DLD1 (cell line): ENCODE measurements around the gene UGDH.
"Not testable (repeated sequence)": the region's sequence is repeated elsewhere in the genome, so short reads cannot be mapped to it uniquely, and the experiment has no call there.

Experiments used
- in situ Hi-C: cut with HindIII; loops from 2 replicates; pipeline ENCODE4 v1.10.0; 2017; ENCODE audit warnings: low sequenced_read_pairs

The UGDH gene

DNA sequence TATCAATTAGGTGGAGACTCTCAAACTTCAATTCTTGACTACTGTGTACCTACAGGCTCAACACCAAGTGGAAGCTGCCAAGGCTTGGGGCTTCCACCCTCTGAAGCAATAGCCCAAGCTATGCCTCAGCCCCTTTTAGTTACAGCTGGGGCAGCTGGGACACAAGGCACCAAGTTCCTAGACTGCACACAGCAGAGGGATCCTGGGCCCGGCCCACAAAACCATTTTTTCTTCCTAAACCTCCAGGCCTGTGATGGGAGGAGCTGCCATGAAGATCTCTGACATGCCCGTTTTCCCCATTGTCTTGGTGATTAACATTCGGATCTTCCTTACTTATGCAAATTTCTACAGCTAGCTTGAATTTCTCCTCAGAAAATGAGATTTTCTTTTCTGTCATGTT, 3.4 kb upstream of the UGDH start:
- in situ Hi-C loops: no loop called here

DNA sequence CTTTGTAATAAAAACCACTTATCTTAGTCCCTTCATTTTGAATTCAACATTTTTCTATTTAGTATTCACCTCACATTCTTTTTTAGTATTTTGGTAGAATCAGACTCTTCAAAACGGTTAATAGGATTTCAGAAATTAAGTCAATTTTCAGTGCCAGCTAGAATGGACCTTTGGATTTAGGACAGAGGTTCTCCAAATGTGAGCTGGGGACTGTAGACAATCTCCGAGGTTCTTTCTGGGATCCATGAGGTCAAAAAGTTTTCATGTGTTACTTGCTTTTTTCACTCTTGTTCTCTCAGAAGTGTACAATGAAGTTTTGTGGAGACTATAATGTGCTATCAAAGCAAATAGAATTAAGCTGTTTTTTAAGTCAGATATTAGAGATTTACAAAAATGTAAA, 2.3 kb upstream of the UGDH start:
- in situ Hi-C loops: no loop called here

DNA sequence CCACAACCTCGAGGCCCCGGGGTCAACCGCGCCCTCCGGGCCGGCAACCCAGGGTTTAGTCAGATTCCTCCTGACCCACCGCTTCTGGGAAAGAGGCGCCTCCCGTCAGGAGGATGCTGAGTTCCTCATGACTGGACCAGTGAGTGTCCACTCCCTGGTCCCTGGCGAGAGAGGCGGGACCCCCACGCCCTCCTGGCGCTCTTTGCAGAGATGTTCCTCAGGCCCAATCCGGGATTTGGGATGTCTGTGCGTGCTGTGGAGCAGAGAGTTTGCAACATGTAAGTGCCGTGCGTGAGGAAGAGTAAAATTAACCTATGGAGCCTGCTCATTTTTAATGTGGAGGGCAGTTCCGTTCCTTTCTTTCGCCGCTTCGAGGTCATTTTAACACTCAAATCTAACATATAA, 824 bp upstream of the UGDH start:
- in situ Hi-C loops: no loop called here

DNA sequence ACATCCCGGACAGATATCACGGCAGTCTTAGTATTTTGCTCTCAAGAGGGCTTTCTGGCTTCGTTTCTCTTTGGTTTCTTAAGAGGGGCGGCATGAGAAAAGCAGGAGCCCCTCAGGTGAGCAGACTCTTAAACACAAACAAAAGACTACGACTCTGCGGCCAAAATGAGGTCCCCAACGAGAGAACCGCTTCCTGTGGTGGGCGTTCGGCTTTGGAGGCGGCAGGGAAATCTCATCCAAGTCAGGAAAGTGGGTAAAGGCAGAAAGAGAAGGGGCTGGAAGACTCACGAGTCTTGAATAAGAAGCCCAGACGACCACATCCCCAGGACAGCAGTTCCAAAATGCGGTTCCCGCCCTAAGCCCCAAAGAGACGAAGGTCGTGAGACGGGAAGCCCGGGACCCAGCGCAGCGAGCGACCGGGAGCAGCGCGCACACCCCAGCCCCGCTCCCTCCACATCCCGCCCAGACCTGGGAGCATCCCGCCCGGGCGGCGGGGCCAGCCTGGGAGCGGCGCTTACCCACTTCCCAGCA, 409 bp downstream of the UGDH start:
- in situ Hi-C loops: no loop called here

DNA sequence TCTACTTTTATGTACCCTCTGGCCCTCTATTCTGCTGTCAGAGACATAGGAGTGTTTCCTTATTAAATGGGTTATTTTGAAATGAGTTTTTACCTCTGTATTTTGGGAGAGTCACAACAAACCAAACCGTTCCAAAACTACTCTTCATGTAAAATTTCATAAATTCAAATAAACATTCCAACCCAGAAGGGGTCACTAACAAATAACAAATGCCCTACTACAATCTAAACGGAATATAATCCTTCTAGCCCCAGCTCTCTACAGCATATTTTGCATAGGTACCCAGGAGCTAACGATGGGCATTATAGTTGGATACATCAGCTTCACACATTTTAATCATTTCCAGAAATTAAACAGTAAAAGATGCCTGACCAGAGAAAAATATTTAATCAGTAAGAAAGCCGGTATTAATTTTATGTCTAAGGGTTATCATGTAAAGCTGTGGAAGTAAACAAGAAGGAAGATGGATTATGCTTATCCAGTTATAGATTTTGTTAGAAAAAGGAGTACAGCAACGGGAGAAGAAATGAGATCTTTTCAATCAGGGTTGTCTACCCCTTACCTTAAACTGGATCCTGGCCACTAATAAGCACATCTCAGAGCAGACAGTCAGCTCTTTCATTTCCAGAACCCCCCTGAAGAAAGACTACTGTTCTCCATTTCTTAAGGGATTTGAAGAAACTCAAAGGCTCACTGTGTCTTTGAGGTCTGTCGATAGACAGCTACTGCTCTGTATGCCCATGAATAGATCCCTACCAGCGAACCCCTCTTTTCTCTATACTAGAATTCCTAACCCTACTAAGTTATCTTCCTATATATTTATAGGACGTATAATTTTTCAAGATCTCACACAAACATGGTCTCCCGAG, 1.2 kb downstream of the UGDH start:
- in situ Hi-C loops: no loop called here

DNA sequence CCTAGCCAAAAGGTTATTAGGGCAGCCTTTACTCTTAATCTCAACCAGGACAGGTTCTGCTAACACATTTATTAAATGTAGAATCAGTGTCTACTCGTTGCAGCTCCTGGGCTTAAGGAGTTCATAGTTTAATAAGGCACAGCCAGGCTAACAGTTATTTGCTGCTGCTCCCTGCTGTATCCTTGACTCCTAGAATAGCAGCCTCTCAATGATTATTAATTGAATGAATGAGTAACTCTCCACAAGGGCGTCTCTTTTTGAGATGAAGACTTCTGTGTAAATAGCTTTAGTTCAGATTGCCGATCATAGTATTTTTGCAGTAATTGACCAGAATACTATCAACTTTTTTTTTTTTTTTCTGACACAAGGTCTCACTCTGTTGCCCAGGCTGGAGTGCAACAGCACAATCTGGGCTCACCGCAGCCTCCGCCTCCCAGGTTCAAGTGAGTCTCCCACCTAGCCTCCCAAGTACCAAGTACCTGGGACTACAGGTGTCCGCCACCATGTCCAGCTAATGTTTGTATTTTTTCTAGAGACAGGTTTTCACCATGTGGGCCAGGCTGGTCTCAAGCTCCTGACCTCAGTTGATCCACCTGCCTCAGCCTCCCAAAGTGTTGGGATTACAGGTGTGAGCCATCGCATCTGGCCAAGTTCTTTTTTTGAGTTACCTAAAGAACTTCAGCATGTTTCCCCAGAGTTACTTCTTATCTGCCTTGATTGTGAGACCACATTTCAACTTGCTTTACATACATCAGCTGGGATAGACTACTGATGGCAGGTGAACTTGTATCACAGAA, 2.9 kb downstream of the UGDH start:
- in situ Hi-C loops: no loop called here

DNA sequence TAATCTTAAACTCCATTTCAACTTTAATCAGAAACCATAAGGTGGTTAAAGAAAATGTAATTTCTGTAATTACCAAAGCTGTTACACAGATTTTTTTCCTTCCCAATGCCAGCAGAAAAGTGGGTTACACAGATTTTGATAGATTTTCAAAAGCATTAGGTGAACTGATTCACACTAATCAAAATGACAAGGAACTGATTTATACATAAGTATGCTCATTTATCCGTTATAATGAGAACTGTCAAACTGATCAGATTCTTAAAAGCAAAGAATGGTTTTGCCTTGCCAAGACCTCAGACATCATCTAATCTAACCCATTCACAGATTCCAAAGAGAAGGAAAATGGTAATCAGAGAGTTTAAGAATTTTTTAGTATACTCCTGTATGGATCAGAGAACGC, 5.2 kb downstream of the UGDH start:
- in situ Hi-C loops: no loop called here

DNA sequence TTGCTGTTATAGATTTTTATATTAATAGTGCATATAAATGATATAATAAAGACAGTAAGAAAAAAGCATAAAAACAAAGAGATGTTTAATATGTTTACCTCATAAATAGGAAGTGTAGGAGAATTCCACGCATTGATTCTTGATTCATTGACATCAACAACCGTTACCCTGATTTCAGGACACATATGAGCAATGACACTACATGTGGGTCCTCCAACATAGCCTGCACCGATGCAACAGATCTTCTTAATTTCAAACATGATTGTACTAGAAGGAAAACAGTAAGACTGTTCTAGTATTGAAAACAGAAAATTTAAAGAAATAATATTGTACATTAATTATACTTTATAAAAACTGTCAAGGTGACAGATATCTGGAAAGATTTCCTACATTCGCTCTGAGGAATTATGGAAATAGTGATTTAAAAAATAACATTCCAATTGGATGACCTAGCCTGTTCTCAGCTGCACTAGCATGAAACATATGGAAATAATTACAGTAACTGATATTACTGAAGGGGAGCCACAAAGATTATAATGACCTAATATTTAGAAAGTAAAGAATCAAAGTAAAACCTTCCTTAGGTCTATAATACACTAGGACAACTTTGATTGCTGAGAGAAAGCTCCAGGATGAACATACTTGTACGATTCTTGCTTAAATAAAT, 5.9 kb downstream of the UGDH start:
- in situ Hi-C loops: no loop called here

DNA sequence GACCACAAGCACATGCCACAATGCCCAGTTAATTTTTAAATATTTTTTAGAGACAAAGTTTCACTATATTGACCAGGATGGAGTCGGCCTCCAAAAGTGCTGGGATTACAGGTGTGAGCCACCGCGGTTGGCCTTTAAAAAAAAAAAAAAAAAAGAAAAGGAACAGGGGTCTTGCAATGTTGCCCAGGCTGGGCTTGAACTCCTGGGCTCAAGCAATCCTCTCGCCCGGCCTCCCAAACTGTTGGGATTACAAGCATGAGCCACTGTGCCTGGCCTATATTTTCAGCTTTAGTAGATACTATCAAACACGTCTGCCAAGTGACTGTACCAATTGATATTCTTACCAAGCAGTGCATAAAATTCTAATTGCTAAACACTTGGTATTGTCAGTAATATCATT, 8.8 kb downstream of the UGDH start:
- in situ Hi-C loops: no loop called here

DNA sequence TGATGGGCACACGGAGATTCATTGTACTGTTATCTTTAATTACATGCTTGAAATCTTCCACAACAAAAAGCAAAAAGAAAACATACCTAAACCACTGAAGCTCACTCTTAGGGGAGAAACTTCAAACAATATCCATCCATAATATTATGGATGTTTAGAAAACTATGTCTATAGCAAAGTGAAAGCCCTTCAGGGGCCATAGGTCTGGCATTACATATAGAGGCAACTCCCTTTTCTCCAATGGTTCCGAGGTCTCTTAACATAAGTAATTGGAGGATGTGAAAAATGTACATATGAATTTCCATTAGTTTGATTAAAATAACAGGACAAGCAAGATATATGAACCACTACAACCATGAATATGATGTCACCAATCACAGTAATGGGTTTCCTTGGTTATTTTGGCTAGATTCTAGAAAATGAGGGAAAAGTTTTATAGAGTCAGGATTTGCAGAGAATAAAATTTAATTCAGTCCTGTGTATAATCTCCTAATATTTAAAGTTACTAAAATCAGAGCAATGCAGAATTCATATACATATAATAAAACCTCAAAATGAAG, 10.8 kb downstream of the UGDH start:
- in situ Hi-C loops: no loop called here

DNA sequence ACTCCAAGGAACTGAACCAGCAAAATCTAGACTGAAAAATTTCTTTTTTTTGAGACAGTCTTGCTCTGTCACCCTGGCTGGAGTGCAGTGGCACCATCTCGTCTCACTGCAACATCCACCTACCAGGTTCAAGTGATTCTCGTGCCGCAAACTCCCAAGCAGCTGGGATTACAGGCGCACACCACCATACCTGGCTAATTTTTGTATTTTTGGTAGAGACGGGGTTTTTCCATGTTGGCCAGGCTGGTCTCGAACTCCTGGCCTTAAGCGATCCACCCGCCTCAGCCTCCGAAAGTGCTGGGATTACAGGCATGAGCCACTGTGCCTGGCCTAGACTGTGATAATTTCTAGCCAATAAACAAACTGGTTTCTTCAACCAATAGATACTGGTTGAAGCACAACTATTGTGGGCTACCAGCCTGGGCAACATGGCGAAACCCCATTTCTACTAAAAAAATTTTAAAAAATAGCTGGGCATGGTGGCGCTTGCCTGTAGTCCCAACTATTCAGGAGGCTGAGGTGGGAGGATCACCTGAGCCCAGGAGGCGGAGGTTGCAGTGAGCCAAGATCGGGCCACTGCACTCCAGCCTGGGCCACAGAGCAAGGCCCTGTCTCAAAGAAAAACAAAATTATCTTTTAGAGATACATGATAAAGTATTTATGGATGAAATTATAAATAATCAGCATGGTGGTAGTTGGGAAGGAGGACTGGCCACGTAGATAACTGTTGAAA, 11.4 kb downstream of the UGDH start:
- in situ Hi-C loops: not testable (repeated sequence)

DNA sequence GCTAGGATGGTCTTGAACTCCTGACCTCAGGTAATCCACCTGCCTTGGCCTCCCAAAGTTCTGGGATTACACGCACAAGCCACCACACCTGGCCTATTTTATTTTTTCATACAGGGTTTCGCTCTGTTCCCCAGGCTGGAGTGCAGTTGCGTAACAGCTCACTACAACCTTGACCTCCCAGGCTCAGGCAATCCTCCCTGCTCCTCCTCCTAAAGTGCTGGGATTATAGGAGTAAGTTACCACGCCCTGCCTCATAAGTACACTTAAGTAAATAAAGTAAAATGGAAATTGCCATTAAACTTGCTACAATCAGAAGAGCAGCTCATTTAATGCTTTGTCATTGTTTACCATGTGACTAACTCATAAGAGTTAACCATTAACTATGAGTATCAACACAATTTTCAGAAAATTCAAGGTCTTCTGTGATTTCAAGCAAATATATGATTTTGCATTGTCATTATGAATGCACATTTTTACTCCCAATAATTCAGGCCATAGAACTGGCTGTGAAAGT, 12.3 kb downstream of the UGDH start:
- in situ Hi-C loops: no loop called here

DNA sequence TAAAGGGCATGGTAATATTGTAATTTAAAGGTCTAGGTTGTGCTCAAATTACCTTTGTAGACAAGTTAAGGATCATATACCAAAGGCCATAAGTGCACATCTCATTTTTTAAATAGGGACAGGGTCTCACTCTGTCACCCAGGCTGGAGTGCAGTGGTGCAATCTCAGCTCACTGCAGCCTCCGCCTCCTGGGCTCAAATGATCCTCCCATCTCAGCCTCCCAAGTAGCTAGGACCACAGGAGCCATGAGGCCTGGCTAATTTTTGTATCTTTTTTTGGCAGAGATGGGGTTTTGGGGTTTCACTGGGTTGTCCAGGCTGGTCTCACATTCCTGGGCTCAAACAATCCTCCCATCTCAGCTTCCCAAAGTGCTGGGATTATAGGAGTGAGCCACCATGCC, 13.0 kb downstream of the UGDH start:
- in situ Hi-C loops: not testable (repeated sequence)

DNA sequence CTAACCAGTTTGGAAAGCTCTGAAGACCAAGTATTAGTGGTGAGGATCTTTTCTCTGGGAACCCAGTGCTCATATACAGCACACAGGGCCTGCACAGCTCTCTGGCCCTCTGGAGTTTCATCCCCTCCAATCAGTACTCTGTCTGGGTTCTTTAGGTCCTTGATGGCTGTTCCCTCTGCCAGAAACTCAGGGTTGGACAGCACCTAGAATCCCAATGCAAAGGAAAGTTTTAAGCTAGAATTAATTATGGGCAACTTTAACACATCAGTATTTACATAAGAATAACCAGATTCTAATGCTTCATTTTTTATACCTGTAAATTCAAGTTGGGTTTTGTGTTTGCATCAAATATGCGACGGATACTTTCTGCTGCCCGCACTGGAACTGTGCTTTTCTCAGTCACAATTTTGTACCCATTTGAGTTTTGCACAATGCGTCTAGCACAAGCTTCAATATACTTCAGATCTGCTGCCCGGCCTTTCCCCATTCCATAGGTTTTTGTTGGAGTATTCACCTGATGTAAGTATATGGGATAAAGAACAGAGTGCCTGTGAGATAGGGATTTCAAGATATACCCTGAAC, 16.8 kb downstream of the UGDH start:
- in situ Hi-C loops: no loop called here

DNA sequence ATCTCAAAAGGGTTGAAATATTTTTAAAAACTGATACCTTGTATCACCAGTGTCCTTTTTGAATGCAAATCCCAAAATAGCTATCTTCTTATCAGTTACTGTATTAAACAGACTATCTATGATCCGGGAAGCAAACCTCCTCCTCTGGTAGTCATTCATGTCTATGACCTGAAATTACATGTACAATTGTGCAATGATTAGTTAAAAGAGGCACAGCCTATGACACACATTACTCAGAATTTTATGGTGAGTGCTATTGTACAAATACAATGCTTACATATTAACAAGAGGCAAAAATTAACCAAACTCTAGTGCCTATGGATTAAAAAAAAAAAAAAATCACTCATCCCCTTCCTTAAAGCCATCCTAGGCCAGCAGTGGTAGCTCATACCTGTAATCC, 21.7 kb downstream of the UGDH start:
- in situ Hi-C loops: no loop called here

DNA sequence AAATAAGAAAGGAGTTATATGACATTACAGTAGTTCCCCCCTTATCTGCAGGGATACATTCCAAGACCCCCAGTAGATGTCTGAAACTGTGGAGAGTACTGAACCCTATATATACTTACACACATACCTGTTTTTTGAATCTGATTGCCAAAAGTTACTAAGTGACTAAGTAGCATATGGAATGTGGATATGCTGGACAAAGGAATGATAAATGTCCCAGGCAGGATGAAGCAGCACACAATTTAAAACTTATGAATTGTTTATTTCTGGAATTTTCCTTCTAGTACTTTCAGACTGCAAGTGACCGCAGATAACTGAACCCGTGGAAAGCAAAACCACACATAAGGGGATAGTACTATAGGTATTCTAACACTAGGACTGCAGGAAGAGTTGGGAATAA, 22.7 kb downstream of the UGDH start:
- in situ Hi-C loops: no loop called here

DNA sequence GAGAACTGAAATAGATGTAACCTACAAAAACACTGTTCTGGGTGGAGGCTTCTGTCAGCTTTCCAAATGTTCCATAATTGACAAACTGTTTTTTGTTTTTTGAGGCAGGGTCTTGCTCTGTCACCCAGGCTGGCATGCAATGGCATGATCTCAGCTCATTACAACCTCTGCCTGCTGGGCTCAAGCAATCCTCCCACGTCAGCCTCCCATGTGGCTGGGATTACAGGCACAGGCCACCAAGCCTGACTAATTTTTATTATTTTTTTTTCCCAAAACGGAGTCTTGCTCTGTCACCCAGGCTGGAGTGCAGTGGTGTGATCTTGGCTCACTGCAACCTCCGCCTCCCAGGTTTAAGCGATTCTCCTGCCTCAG, 24.6 kb downstream of the UGDH start:
- in situ Hi-C loops: not testable (repeated sequence)

DNA sequence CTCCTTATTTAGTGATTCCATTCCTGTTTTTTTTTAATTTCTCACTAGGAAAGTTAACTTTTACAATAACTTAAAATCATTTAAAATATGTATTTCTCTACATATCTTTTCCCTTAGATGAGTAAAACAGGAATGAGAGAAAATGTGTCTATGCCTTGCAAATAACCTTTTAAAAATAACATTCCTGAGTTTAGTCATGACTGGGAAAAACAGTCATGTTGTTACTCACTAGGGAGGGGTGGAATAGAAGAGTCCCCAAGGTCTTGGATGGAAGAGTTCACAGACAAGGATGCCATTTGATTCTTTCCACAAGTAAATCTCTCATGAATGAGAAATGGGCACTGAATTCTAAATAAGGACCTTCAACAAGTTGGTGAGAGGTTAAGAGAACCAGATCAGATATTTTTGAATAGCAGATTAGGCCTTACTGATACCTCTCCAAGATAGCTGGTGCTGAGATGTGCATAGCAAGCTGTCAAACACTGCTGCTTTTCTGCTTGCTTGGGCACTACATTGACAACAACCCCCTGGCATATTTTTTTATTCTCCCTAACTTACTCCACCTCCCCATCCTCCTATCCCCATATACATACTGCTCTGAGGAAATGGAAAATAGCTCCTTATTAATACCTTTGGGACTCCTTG, 25.1 kb downstream of the UGDH start:
- in situ Hi-C loops: no loop called here

DNA sequence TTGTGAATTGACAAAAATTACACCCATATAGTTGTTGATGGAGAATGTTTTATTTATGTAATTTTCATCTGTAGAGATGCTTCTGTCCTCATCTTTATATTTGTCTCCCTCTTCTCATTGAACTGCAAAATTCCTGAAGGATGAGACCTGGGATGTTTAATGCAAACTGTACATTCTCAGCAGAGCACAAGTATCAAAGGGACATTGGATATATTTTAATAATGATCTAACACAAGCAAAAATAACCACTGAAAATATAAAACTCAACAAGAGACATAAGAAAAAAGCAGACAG, 28.6 kb downstream of the UGDH start:
- in situ Hi-C loops: no loop called here
